NCI-H748 (cell line): Measurements from ENCODE around the gene KLF2.
"Not testable (repeated sequence)": the region's sequence is repeated elsewhere in the genome, so short reads cannot be mapped to it uniquely, and the experiment has no call there.

ENCODE experiments used
- DNase-seq: peaks from one replicate; lab custom pipeline; 2025; ENCODE audit not compliant: unreplicated experiment; lab: John Stamatoyannopoulos, UW

KLF2 gene

DNA sequence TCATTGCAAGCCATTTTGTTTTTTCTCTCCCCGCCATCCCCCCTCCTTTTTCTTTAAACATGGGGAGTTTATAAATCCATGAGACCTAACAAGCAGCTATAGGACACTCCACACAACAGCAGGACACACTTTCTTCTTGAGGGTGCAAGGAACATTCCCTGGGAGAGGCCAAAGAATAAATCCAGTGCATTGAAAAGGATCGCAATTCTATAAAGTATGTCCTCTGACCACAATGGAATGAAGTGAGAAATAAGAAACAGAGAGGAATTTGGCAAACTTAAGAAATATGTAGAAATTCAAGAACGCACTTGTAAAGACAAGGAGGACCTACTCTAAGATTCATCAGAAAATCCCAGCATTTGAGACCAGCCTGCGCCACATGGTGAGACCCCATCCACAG lies 11.9 kb downstream of the KLF2 start:
- no peak for DNase-seq

GRCh38 chr19:16337809-16338469 lies 13.3 kb downstream of the KLF2 start:
- no peak for DNase-seq

- DNase-seq: no peak
These were observed 14.1 kb downstream of the KLF2 start for GRCh38 chr19:16338470-16339360.

DNA sequence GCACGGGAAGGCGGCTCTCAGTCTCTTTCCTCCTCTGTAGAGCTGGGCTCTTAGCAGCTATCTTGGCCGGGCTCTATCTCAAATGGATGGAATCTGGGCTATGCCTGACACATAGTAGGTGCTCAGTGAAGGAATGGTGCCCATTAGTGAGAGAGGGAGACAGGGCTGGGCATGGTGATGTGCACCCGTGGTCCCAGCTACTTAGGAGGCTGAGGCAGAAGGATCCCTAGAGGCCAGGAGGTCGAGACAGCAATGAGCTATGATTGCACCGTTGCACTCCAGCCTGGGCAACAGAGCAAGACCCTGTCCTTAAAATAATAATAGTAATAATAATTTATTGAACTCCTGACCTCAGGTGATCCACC lies 14.7 kb downstream of the KLF2 start:
- DNase-seq: no peak

DNA sequence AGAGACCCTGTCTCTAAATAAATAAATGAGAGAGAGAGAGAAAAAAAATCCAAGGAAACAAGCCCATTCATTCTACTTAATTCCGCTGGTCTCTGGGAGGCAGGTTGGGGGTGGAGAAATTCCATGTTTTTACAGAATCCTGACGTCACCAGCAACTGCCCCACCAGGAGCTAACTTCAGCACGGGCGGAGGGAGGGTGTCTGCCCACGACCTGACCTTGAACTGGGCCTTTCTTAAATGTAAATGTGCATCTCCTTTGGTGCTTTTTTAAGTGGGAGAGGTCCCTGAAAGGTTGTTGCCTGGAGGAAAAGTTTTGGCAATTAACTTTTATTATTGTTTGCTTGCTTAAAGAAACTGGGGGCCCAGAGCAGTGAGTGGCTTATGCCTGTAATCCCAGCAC lies 15.5 kb downstream of the KLF2 start:
- DNase-seq: no peak

DNA sequence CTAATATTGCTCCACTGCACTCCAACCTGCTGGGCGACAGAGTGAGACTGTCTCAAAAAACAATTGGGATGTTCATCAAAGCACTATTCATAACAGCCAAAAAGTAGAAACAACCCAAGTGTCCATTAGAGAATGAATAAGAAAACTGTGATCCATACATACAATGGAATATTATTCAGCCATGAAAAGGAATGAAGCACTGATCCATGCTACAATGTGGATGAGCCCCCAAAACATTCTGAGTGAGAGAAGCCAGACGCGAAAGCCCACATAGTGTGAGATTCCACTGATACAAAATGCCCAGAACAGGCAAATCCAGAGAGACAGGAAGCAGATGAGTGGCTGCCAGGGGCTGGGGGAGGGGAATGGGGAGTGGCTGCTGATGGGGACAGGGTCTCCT lies 16.0 kb downstream of the KLF2 start:
- no peak for DNase-seq

- no peak for DNase-seq
These were observed 17.5 kb downstream of the KLF2 start for GRCh38 chr19:16342002-16342715.

DNA sequence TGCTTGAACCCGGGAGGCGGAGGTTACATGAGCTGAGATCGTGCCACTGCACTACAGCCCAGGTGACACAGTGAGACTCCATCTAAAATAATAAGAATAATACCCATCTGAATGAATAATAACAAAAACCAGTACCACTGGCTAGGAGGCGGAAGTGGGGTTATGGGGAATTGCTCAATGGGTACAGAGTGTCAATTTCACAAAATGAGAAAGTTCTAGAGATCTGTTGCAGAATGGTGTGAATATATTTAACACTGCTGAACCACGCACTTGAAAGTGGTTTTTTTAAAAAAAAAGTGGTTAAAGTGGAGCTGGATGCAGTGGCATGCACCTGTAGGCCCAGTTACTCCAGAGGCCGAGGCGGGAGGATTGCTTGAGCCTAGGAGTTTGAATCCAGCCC lies 18.5 kb downstream of the KLF2 start:
- no peak for DNase-seq

DNA sequence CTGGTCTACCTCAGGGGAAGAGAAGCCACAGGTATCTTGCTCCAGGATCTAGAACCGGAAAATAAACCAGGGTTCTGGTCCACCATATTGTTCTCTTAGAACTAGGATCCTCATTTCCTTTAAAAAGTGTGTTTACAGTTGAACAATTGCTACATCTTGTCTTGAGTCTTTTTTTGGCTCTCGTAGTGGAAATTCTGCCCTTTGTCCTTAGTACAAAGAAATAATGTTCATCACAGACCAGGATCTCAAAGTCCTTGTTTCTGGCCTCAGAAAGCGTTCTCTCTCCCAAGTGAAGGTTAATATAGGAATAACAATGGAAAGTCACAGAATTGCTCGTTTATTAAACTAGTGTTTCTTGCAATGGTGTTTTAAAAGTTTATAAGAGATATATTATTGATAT lies 20.8 kb downstream of the KLF2 start:
- no peak for DNase-seq

DNA sequence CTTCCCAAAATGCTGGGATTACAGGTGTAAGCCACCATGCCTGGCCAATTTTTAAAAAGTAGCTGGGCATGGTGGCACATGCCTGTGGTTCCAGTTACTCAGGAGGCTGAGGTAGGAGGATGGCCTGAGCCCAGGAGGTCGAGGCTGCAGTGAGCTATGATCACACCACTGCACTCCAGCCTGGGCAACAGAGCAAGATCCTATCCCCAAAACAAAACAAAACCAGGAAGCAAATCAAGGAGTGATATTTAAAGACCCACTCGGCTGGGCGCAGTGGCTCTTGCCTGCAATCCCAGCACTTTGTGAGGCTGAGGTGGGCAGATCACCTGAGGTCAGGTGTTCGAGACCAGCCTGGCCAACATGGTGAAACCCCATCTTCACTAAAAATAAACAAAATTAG lies 22.5 kb downstream of the KLF2 start:
- not testable (repeated sequence) for DNase-seq

DNA sequence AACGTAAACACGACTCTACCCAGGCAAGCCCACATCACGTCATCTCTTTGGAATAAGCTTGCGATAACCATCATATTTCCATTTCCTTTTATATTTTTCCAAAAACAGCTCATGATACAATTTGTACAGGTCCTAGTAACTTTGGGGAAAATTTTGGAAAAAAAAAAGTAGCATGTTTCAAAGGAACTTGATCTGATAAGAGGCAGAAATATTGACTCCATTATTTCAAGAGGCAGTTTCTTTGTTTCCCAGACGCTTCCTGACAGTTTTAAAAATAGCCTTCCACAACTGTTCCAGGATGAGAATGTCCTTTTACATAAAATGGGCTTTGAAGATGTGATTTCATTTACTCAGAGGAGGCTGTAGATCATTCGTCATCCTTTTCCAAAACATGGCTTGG lies 23.1 kb downstream of the KLF2 start:
- no peak for DNase-seq

GRCh38 chr19:16349551-16350152 lies 25.0 kb downstream of the KLF2 start:
- DNase-seq: peak; percentile 29

- no peak for DNase-seq
These were observed 26.6 kb downstream of the KLF2 start for GRCh38 chr19:16351133-16351809.

GRCh38 chr19:16355293-16356043 lies 30.8 kb downstream of the KLF2 start:
- no peak for DNase-seq

- DNase-seq: no peak
These were observed 33.8 kb downstream of the KLF2 start for GRCh38 chr19:16358456-16358855.

- DNase-seq: no peak
These were observed 34.4 kb downstream of the KLF2 start for GRCh38 chr19:16359074-16359473.

- DNase-seq: no peak
These were observed 35.3 kb downstream of the KLF2 start for GRCh38 chr19:16359964-16360363.

GRCh38 chr19:16360738-16361137 lies 36.1 kb downstream of the KLF2 start:
- no peak for DNase-seq

- DNase-seq: no peak
These were observed 36.6 kb downstream of the KLF2 start for GRCh38 chr19:16361254-16361653.

- no peak for DNase-seq
These were observed 37.3 kb downstream of the KLF2 start for GRCh38 chr19:16361926-16362325.
